Hepatocyte (in vitro differentiated cells): Measurements from ENCODE around the gene COBL.

Experiments used
- EZH2phosphoT487 ChIP-seq: fragments of 200-600 bp; sonication (generic); IDR thresholded peaks from one replicate; pipeline ENCODE4 v1.6.1; 2018; ENCODE audit warnings: antibody characterized with exemption, mild to moderate bottlenecking, low read depth, moderate library complexity; ENCODE audit not compliant: unreplicated experiment, severe bottlenecking
- TF ChIP-seq, protein P1 (sequence below): fragments of 200-600 bp; sonication (generic); IDR thresholded peaks from 2 replicates; pipeline ENCODE4 v1.5.1; 2016; ENCODE audit warnings: antibody characterized with exemption, mild to moderate bottlenecking; ENCODE audit not compliant: poor library complexity

DNA sequence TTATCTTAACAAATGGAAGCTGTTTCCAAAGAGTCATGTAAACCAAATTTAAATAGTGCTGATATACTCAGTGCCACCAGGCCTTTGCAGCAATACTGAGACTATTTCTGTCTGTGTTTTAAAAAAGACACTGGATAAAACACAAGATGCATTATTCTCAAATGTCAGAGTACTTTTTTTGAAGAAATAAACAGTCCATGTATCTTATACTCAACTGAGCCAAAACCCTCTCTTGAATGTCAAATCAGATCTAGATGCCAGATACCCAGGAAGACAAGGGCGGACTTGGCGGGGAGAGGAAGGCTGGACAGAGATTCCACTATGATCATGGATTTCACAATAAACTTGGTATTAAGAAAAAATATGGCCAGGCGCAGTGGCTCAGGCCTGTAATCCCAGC, 127.6 kb downstream of the COBL start:
- TF ChIP-seq EZH2phosphoT487: no peak
- TF ChIP-seq, protein P1, sequence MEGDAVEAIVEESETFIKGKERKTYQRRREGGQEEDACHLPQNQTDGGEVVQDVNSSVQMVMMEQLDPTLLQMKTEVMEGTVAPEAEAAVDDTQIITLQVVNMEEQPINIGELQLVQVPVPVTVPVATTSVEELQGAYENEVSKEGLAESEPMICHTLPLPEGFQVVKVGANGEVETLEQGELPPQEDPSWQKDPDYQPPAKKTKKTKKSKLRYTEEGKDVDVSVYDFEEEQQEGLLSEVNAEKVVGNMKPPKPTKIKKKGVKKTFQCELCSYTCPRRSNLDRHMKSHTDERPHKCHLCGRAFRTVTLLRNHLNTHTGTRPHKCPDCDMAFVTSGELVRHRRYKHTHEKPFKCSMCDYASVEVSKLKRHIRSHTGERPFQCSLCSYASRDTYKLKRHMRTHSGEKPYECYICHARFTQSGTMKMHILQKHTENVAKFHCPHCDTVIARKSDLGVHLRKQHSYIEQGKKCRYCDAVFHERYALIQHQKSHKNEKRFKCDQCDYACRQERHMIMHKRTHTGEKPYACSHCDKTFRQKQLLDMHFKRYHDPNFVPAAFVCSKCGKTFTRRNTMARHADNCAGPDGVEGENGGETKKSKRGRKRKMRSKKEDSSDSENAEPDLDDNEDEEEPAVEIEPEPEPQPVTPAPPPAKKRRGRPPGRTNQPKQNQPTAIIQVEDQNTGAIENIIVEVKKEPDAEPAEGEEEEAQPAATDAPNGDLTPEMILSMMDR: no peak
